ENCODE data around the gene PYDC2.

DNA sequence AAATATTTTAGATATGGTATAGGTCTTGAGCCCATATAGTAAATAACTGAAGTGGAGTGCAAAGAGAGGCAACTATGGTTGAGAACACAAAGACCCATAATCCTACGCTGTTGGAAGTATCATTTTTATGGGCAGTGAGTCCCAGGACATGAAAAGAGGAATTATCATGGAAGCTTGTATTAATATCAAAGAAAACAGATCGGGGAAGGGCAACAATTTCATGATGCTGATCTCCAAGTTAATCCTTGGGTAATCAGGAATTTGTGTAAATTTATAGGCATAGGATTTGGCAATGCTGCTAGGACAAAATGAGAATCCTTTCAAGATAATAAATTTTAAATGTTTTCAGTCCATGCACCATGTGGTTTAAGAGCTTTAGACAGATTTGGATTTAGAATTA, 40.2 kb upstream of the PYDC2 start:
- TF ChIP-seq CHD2 (IDR thresholded peaks at IDR 0.05; ENCODE audit: low read length, partially characterized antibody) (no peak), REST (IDR thresholded peaks at IDR 0.05; ENCODE audit: low read depth, low read length) (no peak), MAX (IDR thresholded peaks at IDR 0.05; ENCODE audit: low read depth) (no peak), SMC3 (IDR thresholded peaks at IDR 0.05; ENCODE audit: low read depth, low read length) (no peak)
- TF ChIP-seq, protein P1, sequence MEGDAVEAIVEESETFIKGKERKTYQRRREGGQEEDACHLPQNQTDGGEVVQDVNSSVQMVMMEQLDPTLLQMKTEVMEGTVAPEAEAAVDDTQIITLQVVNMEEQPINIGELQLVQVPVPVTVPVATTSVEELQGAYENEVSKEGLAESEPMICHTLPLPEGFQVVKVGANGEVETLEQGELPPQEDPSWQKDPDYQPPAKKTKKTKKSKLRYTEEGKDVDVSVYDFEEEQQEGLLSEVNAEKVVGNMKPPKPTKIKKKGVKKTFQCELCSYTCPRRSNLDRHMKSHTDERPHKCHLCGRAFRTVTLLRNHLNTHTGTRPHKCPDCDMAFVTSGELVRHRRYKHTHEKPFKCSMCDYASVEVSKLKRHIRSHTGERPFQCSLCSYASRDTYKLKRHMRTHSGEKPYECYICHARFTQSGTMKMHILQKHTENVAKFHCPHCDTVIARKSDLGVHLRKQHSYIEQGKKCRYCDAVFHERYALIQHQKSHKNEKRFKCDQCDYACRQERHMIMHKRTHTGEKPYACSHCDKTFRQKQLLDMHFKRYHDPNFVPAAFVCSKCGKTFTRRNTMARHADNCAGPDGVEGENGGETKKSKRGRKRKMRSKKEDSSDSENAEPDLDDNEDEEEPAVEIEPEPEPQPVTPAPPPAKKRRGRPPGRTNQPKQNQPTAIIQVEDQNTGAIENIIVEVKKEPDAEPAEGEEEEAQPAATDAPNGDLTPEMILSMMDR (IDR thresholded peaks at IDR 0.05), result no peak
